NT2/D1 (cell line): ENCODE measurements around the gene DMPK.
"Not testable (repeated sequence)": the region's sequence is repeated elsewhere in the genome, so short reads cannot be mapped to it uniquely, and the experiment has no call there.

ENCODE experiments used
- DNase-seq: peaks from one replicate; pipeline ENCODE4 v3.0.0-alpha.2; 2011; ENCODE audit warnings: low read depth, low spot score
- H3K27me3 ChIP-seq: 2 replicates; pipeline ENCODE4 v1.6.0; 2011; ENCODE audit warnings: mild to moderate bottlenecking; ENCODE audit not compliant: insufficient read length, insufficient read depth
- H3K36me3 ChIP-seq: 2 replicates; pipeline ENCODE4 v1.6.1; 2011; ENCODE audit warnings: mild to moderate bottlenecking, low read length, mixed read lengths; ENCODE audit not compliant: insufficient read depth, insufficient read length
- H3K4me1 ChIP-seq: 2 replicates; pipeline ENCODE4 v1.5.1; 2011; ENCODE audit not compliant: insufficient read depth, insufficient read length
- H3K4me3 ChIP-seq: 2 replicates; pipeline ENCODE4 v1.5.1; 2011; ENCODE audit warnings: low read depth; ENCODE audit not compliant: insufficient read length
- H3K9ac ChIP-seq: 2 replicates; pipeline ENCODE4 v1.6.0; 2011; ENCODE audit warnings: low read depth; ENCODE audit not compliant: insufficient read length
- H3K9me3 ChIP-seq: 2 replicates; pipeline ENCODE4 v1.5.1; 2011; ENCODE audit warnings: mild to moderate bottlenecking, low read length; ENCODE audit not compliant: insufficient read depth
- SUZ12 ChIP-seq: IDR thresholded peaks from 2 replicates; pipeline ENCODE4 v1.6.1; 2011; ENCODE audit not compliant: insufficient read length, insufficient read depth; ENCODE audit errors: extremely low read depth
- YY1 ChIP-seq: IDR thresholded peaks from 2 replicates; pipeline ENCODE4 v1.6.1; 2011; ENCODE audit not compliant: insufficient read length, insufficient read depth
- ZNF274 ChIP-seq: IDR thresholded peaks from 2 replicates; pipeline ENCODE4 v1.6.1; 2011; ENCODE audit warnings: mild to moderate bottlenecking, low read depth, low read length

The DMPK gene

GRCh38 chr19:45729800-45730290, 52.4 kb downstream of the DMPK start:
- no peaks in the 10 kb centered on the region for H3K4me1 ChIP-seq
- no peaks in the 10 kb centered on the region for H3K27me3 ChIP-seq
- peak overlapping the region; percentile 63 for H3K9ac ChIP-seq
- no peak for DNase-seq
- H3K36me3 ChIP-seq = peaks cover 5% of the 10 kb centered on the region
- no peaks in the 10 kb centered on the region for H3K9me3 ChIP-seq
- TF ChIP-seq YY1 (no peak), ZNF274 (no peak), SUZ12 (no peak)
- peak overlapping the region; percentile 54 for H3K4me3 ChIP-seq

DNA sequence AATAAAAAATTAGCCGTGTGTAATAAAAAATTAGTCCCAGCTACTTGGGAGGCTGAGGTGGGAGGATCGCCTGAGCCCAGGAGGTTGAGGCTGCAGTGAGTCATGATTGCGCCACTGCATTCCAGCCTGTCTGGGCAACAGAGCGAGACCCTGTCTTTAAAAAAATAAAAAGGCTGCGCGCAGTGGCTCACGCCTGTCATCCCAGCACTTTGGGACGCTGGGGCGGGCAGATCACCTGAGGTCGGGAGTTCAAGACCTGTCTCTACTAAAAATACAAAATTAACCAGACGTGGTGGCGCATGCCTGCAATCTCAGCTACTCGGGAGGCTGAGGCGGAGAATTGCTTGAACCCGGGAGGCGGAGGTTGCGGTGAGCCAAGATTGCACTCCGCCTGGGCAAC, 53.6 kb downstream of the DMPK start:
- H3K9ac ChIP-seq, H3K4me1 ChIP-seq, H3K27me3 ChIP-seq: not testable (repeated sequence)

GRCh38 chr19:45720065-45720464, 62.2 kb downstream of the DMPK start:
- not testable (repeated sequence) for H3K9me3 ChIP-seq, H3K27me3 ChIP-seq, H3K4me3 ChIP-seq, DNase-seq, H3K9ac ChIP-seq
- peaks cover 12% of the 10 kb centered on the region for H3K4me1 ChIP-seq
- H3K36me3 ChIP-seq = peaks cover 14% of the 10 kb centered on the region

More for the DNA sequence above, 53.6 kb downstream of the DMPK start:
- not testable (repeated sequence) for H3K9me3 ChIP-seq, DNase-seq, H3K36me3 ChIP-seq, H3K4me3 ChIP-seq
